Measurements from ENCODE around the gene ADAM19.

DNA sequence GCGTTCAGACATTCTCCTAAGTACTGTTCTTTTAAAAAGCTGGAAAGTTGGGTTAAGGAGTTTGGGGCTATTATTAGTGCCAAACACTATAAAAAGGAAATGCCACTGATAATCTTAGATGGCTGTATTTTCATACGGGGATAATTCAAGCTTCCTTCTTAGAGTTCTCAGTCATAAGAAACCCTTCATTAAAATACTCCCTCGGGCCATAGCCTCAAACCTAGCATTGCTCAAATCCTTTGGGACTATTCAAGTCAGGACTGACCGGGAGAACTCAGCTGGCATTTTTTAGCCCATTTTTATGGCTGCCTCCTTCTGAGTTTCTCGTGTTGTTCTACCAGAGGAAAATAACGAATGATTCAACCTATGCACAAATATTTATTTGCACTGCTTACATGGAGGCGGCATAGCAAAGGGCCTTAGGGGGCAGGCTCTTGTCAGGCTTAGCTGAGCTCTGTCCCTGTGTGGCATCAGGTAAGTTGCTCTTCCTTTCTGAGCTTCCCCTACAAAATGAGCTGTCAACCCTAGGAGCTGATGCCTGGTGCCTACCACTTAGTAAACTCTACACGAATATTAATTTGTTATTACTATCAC, 33.5 kb upstream of the ADAM19 start:
- TF ChIP-seq, protein P1, sequence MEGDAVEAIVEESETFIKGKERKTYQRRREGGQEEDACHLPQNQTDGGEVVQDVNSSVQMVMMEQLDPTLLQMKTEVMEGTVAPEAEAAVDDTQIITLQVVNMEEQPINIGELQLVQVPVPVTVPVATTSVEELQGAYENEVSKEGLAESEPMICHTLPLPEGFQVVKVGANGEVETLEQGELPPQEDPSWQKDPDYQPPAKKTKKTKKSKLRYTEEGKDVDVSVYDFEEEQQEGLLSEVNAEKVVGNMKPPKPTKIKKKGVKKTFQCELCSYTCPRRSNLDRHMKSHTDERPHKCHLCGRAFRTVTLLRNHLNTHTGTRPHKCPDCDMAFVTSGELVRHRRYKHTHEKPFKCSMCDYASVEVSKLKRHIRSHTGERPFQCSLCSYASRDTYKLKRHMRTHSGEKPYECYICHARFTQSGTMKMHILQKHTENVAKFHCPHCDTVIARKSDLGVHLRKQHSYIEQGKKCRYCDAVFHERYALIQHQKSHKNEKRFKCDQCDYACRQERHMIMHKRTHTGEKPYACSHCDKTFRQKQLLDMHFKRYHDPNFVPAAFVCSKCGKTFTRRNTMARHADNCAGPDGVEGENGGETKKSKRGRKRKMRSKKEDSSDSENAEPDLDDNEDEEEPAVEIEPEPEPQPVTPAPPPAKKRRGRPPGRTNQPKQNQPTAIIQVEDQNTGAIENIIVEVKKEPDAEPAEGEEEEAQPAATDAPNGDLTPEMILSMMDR (IDR thresholded peaks at IDR 0.05) = no peak
- TF ChIP-seq POLR2A (IDR thresholded peaks at IDR 0.05) = no peak
